Astrocyte of the cerebellum (primary cell): ENCODE results near the gene INPP4A.

Experiments
- DNase-seq: peaks from one replicate; pipeline ENCODE4 v3.0.0-alpha.2; 2011; ENCODE audit warnings: low read depth
- H3K4me3 ChIP-seq: 2 replicates; pipeline ENCODE4 v1.5.1; 2011; ENCODE audit warnings: mild to moderate bottlenecking, low read depth, low read length, moderate library complexity
- CTCF ChIP-seq: IDR thresholded peaks from 2 replicates; pipeline ENCODE4 v1.5.1; 2012; ENCODE audit warnings: low read length, low read depth, moderate library complexity, mild to moderate bottlenecking; ENCODE audit errors: missing control alignments
- in situ Hi-C: cut with HindIII; loops from 2 replicates; pipeline ENCODE4 v1.10.0; 2017; ENCODE audit warnings: low sequenced_read_pairs

The INPP4A gene

GRCh38 chr2:98436734-98437133 is 7.9 kb upstream of the INPP4A start:
- no peak overlapping the region for H3K4me3 ChIP-seq
- no peak for DNase-seq
- in situ Hi-C loops = no loop called here
- no peak for TF ChIP-seq CTCF

GRCh38 chr2:98438190-98439133 is 6.2 kb upstream of the INPP4A start:
- in situ Hi-C loops = no loop called here
- no peak for DNase-seq
- TF ChIP-seq CTCF = no peak

GRCh38 chr2:98441706-98442450 is 2.8 kb upstream of the INPP4A start:
- in situ Hi-C loops = no loop called here
- no peak for TF ChIP-seq CTCF
- DNase-seq = no peak
- no peak overlapping the region for H3K4me3 ChIP-seq

More at GRCh38 chr2:98438190-98439133, 6.2 kb upstream of the INPP4A start:
- no peak overlapping the region for H3K4me3 ChIP-seq

- no peak for TF ChIP-seq CTCF
- DNase-seq = no peak
- no peak overlapping the region for H3K4me3 ChIP-seq
- in situ Hi-C loops = no loop called here
Measured at GRCh38 chr2:98442488-98442887, 2.2 kb upstream of the INPP4A start.

- DNase-seq = no peak
- no peak for TF ChIP-seq CTCF
- H3K4me3 ChIP-seq = peak overlapping the region; percentile 62
- in situ Hi-C loops = no loop called here
Measured at GRCh38 chr2:98445177-98445682, 572 bp downstream of the INPP4A start.
